Stimulated activated CD4-positive, alpha-beta T cell treated with anti-CD3 and anti-CD28 coated beads, Interleukin-1b, Interleukin-23, amount 100 ng/mL, for 24 hours (primary cell): ENCODE results near the gene LANCL2.
A peak's percentile ranks its signal among the peaks of the same experiment; 100 is the strongest.
"Not testable (repeated sequence)": the region's sequence is repeated elsewhere in the genome, so short reads cannot be mapped to it uniquely, and the experiment has no call there.

ENCODE experiments used
- DNase-seq, 4 experiments: peaks; one replicate each; pipeline ENCODE4 v3.0.0-alpha.2; 2020; ENCODE audit warnings: low read depth in 4 of 4, low spot score in 1 of 4

The LANCL2 gene

DNA sequence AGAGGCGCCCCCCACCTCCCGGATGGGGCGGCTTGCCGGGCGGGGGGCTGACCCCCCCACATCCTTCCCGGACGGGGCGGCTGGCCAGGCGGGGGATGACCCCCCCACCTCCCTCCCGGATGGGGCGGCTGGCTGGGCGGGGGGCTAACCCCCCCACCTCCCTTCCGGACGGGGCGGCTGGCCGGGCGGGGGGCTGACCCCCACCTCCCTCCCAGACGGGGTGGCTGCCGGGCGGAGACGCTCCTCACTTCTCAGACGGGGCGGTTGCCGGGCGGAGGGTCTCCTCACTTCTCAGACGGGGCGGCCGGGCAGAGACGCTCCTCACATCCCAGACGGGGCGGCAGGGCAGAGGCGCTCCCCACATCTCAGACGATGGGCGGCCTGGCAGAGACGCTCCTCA, 37.4 kb downstream of the LANCL2 start:
- DNase-seq = not testable (repeated sequence)

DNA sequence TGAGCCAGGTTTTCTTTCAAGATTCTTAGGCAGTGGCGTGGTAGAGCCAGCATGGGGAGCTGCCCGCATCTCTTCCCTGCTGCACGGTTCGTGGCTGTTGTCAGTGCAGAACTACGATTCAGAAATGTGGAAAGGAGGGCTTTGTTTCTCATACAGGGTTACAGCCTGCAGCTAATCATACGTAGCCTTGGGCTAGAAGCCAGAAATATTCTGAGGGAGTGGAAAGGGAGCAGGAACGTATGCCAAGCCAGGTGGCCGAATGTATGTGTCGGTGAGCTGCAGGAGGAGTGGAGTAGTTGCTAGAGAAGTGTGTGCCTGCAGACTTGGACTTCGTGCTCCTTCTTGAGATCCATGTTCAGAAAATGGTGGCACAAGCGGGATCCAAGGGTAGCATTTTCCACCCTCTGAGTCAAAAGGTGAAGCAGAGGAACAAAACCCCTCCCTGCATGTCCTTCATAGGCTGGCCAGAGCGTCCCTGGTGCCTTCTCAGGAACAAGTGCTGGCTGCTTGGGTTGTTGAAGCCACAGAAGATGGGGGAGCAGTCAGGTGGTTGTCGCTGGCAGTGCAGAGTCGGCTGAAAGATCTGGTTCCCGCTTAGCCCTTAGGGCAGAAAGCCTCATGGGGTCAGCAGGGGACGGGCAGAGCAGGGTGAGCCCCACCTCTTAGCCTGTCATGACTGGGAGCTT, 40.9 kb downstream of the LANCL2 start:
- no peak for DNase-seq

DNA sequence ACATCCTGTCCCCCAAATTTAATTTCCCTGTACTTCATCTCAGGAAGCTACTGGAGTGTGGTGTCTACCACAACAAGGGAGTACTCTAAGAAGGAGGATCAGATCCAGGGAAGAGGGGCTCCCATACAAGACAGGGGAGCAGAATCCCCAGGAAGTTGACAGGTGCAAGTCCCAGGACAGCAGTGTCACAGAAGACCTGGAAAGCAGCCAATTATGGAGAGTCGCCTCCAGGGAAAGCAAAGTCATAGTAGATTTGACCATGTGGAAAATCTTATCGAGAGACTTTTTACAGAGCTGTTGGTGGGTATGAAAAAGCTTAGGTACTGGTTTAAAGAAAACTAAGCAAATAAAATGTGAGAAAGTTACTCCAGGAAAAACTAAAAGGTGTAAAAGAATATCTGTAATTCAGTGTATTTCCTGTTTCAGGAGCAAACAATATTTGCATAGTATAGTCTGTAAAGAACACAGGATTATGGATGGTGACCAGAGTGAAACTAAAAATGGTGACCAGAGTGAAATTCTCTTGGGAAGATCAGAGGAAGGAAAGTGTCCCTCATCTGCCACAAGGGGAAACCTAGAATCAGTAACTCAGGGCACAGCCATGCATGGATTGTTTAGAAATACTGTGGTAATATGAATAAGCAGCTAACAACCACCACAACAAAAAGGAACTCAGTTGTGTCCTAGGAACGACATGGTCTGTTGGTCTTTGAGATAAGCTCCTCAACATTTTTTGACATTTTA, 44.5 kb downstream of the LANCL2 start:
- no peak for DNase-seq

GRCh38 chr7:55410667-55411239, 45.6 kb downstream of the LANCL2 start:
- DNase-seq = no peak

- DNase-seq = no peak
Observed at GRCh38 chr7:55411844-55412243, 46.7 kb downstream of the LANCL2 start.

GRCh38 chr7:55413442-55413841, 48.3 kb downstream of the LANCL2 start:
- no peak for DNase-seq

GRCh38 chr7:55415173-55415778, 50.1 kb downstream of the LANCL2 start:
- peak; percentile 76 to 82 (median 78) for DNase-seq

DNA sequence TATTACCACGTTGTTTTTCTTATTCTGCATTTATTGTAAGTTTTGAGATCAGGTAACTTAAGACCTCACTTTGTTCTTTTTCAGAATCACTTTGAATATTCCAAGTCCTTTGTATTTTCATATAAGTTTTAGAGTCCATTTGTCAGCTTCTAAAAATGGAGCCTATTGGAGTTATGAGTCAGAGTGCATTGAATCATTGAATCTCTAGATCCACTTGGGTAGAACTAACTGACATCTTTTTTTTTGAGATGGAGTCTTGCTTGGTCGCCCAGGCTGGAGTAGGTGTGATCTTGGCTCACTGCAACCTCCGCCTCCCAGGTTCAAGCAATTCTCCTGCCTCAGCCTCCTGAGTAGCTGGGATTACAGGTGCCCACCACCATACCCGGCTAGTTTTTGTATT, 52.3 kb downstream of the LANCL2 start:
- not testable (repeated sequence) for DNase-seq

DNA sequence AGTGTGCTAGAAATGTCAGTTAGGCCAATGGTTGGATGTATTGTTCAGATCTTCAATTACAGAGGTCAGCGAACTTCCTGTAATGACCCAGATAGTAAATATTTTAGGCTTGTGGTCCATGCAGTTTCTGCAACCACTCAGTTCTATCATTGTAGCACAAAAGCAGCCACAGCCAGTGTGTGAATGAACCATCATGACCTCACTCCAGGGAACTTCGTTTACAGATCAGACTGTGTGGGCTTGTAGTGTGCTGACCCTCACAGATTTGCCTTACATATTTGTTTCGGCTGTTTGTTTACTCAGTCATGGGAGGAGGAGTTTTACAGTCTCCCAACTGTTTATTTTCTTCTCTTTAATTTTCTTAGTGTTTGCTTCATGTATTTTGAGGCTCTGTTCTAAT, 55.4 kb downstream of the LANCL2 start:
- DNase-seq = no peak

DNA sequence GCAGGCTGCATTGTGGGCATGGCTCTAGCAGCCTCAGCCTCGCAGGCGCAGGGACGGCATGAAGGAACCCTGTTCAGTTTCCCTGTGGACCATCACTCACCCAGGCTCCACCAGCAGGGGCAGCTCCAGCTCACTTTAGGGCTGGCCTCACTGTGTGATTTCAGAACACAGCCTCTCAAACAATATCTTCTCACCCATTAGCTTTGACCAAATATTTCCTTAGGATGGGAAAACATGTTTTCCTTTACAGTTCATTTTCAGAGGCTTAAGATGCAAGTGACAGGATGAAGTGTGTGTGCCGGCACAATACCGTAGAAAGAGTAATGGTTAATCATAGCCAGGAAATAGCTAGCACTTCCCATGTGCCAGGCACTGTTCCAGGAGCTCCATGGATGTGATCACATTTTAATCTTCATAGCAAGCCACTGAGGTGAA, 58.2 kb downstream of the LANCL2 start:
- no peak for DNase-seq

DNA sequence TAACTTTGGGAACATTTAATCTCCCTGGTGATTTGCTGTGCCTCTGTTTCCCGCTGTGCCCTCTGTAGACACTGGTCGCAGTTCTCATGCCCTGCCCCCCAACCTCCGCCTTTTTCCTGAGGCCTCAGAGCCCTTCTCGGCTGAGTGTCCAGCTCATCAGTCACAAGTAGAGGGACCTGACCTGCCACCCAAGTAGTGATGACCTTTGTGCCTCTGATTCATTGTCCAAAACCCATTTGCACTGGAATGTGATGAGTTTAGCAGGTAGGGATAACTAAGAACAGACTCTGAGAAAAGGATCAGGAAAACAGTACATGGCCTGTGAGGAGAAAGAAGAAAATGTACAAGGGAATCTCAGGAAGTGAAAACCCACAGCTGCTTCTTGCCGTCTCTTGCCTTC, 58.8 kb downstream of the LANCL2 start:
- DNase-seq = no peak

DNA sequence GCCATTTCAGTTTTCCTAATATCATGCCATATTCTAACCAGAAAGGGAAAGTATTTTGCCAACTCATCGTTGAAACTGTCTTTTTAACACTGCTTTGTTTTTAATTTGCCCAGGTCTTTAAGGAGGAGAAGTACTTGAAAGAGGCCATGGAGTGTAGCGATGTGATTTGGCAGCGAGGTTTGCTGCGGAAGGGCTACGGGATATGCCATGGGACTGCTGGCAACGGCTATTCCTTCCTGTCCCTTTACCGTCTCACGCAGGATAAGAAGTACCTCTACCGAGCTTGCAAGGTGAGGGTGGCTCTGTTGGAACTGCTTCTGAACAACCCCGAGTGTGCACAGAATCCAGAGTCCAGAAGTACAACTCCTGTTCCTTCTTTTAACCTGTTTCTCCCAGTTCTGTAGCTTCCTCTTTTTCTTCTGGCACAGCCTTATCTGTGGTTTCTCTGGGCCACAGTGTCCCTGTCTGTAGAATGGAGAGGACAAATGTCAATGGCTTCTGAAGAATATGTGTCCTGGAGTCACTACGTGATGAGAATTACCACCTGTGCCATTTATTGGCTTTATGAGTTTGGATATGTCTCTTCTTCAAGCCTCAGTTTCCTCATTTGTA, 60.1 kb downstream of the LANCL2 start:
- DNase-seq = no peak

GRCh38 chr7:55426676-55427075, 61.5 kb downstream of the LANCL2 start:
- DNase-seq = no peak

DNA sequence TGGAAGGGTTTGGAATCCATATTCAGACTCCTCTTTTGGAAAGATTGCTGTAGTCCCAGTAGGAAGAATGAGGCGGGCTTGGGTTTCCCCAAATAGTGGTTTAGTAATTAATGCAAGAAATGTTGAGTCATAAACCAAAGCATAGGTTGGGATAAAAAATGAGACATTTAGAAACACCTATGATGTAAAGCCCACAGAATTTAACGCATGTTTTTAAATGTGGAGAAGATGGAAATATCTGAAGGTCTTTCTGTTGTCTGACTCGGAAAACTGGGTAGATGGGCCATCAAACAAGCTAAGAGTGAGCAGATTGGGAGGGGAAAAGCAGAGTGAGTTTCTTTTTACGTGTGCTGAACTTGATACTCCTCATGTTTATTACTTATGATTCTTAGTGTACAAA, 62.2 kb downstream of the LANCL2 start:
- DNase-seq = no peak

DNA sequence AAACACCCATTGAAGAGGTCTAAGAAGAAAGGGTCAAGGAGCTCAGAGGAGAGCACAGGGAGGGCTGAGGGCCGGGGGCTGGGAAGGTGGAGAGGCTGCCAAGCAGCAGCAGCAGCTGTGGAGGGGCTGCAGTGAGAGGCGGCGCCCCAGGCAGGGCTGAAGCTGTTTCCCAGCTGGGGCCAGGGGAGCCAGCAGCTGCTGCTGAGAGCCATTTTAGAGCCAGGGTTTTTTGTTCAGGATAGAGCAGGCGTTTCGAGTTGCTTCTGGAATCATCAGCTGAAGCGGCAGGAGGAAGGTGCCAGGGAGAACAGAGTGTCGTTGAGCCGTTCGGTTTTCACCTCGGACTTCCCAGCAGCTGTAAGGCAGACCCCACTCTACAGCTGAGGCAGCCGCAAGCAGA, 62.7 kb downstream of the LANCL2 start:
- DNase-seq = no peak

DNA sequence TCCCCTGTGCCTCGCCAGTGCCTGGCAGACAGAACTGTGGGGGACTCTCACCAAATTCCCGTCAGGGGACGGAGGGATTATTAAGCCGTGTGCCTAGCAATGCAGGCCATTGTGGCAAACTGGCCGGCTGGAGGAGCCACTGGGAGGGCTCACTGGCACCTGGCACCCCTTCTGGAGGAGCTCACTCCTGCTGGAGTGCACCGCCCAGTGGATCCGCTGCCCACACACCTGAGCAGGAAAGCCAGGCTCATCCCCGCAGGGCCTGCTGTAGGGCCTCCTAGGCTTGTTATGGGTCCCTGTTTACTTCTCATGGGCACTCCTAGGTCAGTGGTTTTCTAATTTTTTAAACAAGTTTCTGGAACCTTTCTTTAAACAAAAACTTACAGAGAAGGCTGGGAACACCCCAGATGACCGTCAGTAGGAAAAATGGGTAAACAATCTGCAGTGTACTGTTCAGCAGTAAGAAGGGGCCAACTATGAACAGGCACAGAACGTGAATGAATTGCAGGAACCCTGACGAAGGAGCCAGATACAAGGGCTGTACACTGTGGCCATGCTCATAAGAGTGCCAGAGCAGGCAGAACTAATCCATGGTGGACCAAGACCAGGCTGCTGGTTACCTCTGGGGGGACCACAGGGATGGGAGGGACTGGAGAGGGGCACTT, 64.8 kb downstream of the LANCL2 start:
- DNase-seq = no peak

DNA sequence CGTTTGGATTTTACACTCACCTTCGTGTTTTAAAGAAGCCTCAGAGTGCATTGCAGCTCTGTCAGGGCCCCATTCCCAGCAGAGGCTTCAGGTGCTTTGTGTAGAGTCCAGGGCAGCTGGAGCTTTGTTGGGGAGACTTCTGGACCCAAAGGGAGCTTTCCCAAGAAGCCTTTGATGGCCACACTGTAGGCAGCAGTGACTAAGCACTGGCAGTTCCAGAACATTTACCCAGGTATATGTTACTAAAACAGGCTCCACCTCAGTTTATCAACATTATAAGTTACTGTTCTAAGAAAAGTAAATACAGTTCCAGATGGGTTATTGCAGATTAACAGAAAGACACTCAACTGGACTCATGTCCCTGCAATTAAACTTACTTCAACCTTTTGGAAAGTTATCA, 66.8 kb downstream of the LANCL2 start:
- DNase-seq = no peak

- DNase-seq = no peak
Observed at GRCh38 chr7:55432506-55432905, 67.4 kb downstream of the LANCL2 start.

GRCh38 chr7:55432939-55433784, 68.0 kb downstream of the LANCL2 start:
- DNase-seq = no peak

DNA sequence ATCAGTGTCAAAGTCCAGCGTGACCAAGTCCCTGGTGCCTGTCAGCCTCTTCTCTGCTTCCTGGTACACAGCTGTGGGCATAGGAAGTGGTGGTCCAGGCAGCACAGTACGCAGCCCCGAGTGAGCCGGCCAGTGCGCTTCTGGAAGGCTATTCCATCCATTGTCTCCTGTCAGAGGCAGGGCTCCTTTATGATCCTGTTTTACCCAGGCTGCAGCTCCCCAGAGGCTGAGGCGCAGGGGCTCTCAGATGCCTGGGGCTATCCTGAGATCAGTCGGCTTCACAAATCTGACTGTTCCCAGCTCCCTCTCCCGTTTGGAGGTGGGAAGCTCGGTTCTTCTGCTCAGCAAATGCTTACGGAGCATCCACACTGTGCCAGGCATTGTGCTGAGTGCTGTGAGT, 70.3 kb downstream of the LANCL2 start:
- no peak for DNase-seq
